ENCODE measurements around the gene TERT. TPM values are rescaled to one million over a fixed set of nuclear protein-coding genes. Genes with fewer than 3 reads are reported as not detected.

The TERT gene
- total RNA-seq, 1 experiment from 2014 or later, result 2.3 TPM

GRCh38 chr5:1338196-1338490, 43.3 kb upstream of the TERT start:
- H3K4me1 Mint-ChIP-seq (ENCODE audit: low read depth, unreplicated experiment), result no peaks in the 10 kb centered on the region
- no peaks in the 10 kb centered on the region for H3K9me3 Mint-ChIP-seq (ENCODE audit: low read depth, unreplicated experiment)
- H3K27ac Mint-ChIP-seq (ENCODE audit: unreplicated experiment), result no peak overlapping the region
- CTCF ChIA-PET, result no interaction called here
- H3K4me3 Mint-ChIP-seq (ENCODE audit: low read depth, unreplicated experiment), result no peak overlapping the region
- intact Hi-C loops (cut with micrococcal nuclease; ENCODE audit: unreplicated experiment), result no loop called here
- BruUV-seq (replicated peaks), result no TSS peak
- peaks cover 52% of the 10 kb centered on the region for H3K36me3 Mint-ChIP-seq (ENCODE audit: insufficient read depth, unreplicated experiment)
- no peak for TF ChIP-seq CTCF (IDR thresholded peaks at IDR 0.05; ENCODE audit: unreplicated experiment)
- H3K27me3 Mint-ChIP-seq (ENCODE audit: unreplicated experiment), result no peaks in the 10 kb centered on the region
- DNase-seq, result no peak

GRCh38 chr5:1337489-1338195, 42.8 kb upstream of the TERT start:
- Mint-ChIP-seq H3K36me3 (ENCODE audit: insufficient read depth, unreplicated experiment) (peaks cover 47% of the 10 kb centered on the region), H3K9me3 (ENCODE audit: low read depth, unreplicated experiment) (no peaks in the 10 kb centered on the region), H3K27ac (ENCODE audit: unreplicated experiment) (no peak overlapping the region), H3K4me1 (ENCODE audit: low read depth, unreplicated experiment) (no peaks in the 10 kb centered on the region), H3K27me3 (ENCODE audit: unreplicated experiment) (no peaks in the 10 kb centered on the region), H3K4me3 (ENCODE audit: low read depth, unreplicated experiment) (no peak overlapping the region)
- CTCF ChIA-PET, result no interaction called here
- DNase-seq, result no peak
- no TSS peak for BruUV-seq (replicated peaks)
- intact Hi-C loops (cut with micrococcal nuclease; ENCODE audit: unreplicated experiment), result no loop called here
- no peak for TF ChIP-seq CTCF (IDR thresholded peaks at IDR 0.05; ENCODE audit: unreplicated experiment)

GRCh38 chr5:1336749-1337488, 42.1 kb upstream of the TERT start:
- H3K9me3 Mint-ChIP-seq (ENCODE audit: low read depth, unreplicated experiment), result no peaks in the 10 kb centered on the region
- no TSS peak for BruUV-seq (replicated peaks)
- TF ChIP-seq CTCF (IDR thresholded peaks at IDR 0.05; ENCODE audit: unreplicated experiment), result no peak
- CTCF ChIA-PET, result no interaction called here
- peaks cover 45% of the 10 kb centered on the region for H3K36me3 Mint-ChIP-seq (ENCODE audit: insufficient read depth, unreplicated experiment)
- H3K27ac Mint-ChIP-seq (ENCODE audit: unreplicated experiment), result no peak overlapping the region
- no peak for DNase-seq
- H3K4me1 Mint-ChIP-seq (ENCODE audit: low read depth, unreplicated experiment), result no peaks in the 10 kb centered on the region
- H3K27me3 Mint-ChIP-seq (ENCODE audit: unreplicated experiment), result no peaks in the 10 kb centered on the region
- intact Hi-C loops (cut with micrococcal nuclease; ENCODE audit: unreplicated experiment), result no loop called here
- H3K4me3 Mint-ChIP-seq (ENCODE audit: low read depth, unreplicated experiment), result no peak overlapping the region

- DNase-seq, result no peak
- Mint-ChIP-seq H3K36me3 (ENCODE audit: insufficient read depth, unreplicated experiment) (peaks cover 40% of the 10 kb centered on the region), H3K4me1 (ENCODE audit: low read depth, unreplicated experiment) (no peaks in the 10 kb centered on the region), H3K27me3 (ENCODE audit: unreplicated experiment) (no peaks in the 10 kb centered on the region), H3K27ac (ENCODE audit: unreplicated experiment) (no peak overlapping the region), H3K4me3 (ENCODE audit: low read depth, unreplicated experiment) (no peak overlapping the region), H3K9me3 (ENCODE audit: low read depth, unreplicated experiment) (no peaks in the 10 kb centered on the region)
- intact Hi-C loops (cut with micrococcal nuclease; ENCODE audit: unreplicated experiment), result no loop called here
- CTCF ChIA-PET, result no interaction called here
- no peak for TF ChIP-seq CTCF (IDR thresholded peaks at IDR 0.05; ENCODE audit: unreplicated experiment)
- no TSS peak for BruUV-seq (replicated peaks)
These were observed 41.3 kb upstream of the TERT start for GRCh38 chr5:1336106-1336561.
